Retinal pigment epithelial cell (primary cell): ENCODE data around the gene PTRHD1.

ENCODE experiments used
- DNase-seq: peaks from one replicate; pipeline ENCODE4 v3.0.0-alpha.2; 2010; ENCODE audit warnings: low read depth
- H3K4me3 ChIP-seq: 2 replicates; pipeline ENCODE4 v1.5.1; 2011; ENCODE audit warnings: mild to moderate bottlenecking, low read length, control low read depth, moderate library complexity
- TF ChIP-seq, protein P1 (sequence below): conservative IDR thresholded peaks from 2 replicates; pipeline ENCODE4 v1.5.1; 2011; ENCODE audit warnings: low read depth, low read length, control low read depth, inconsistent platforms

The PTRHD1 gene

DNA sequence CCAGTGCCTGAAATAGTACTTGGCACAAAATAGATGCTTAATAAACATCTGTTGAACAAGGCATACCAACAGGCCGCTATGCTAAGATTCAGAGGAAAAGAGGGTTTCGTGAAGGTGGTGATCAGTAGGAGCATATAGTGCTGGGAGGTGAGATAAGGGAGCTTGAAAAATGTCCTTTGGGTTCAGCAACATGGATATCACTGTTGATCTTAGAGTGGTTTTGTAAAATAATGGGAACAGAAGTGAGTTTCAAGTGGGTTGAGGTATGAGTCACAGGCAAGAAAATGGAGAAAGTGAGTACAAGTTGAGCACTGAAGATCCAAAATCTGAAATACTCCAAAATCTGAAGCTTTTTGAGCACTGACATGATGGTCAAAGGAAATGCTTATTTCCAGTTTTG, 4.5 kb upstream of the PTRHD1 start:
- no peak for DNase-seq
- H3K4me3 ChIP-seq, result no peak overlapping the region
- TF ChIP-seq, protein P1, sequence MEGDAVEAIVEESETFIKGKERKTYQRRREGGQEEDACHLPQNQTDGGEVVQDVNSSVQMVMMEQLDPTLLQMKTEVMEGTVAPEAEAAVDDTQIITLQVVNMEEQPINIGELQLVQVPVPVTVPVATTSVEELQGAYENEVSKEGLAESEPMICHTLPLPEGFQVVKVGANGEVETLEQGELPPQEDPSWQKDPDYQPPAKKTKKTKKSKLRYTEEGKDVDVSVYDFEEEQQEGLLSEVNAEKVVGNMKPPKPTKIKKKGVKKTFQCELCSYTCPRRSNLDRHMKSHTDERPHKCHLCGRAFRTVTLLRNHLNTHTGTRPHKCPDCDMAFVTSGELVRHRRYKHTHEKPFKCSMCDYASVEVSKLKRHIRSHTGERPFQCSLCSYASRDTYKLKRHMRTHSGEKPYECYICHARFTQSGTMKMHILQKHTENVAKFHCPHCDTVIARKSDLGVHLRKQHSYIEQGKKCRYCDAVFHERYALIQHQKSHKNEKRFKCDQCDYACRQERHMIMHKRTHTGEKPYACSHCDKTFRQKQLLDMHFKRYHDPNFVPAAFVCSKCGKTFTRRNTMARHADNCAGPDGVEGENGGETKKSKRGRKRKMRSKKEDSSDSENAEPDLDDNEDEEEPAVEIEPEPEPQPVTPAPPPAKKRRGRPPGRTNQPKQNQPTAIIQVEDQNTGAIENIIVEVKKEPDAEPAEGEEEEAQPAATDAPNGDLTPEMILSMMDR, result no peak

DNA sequence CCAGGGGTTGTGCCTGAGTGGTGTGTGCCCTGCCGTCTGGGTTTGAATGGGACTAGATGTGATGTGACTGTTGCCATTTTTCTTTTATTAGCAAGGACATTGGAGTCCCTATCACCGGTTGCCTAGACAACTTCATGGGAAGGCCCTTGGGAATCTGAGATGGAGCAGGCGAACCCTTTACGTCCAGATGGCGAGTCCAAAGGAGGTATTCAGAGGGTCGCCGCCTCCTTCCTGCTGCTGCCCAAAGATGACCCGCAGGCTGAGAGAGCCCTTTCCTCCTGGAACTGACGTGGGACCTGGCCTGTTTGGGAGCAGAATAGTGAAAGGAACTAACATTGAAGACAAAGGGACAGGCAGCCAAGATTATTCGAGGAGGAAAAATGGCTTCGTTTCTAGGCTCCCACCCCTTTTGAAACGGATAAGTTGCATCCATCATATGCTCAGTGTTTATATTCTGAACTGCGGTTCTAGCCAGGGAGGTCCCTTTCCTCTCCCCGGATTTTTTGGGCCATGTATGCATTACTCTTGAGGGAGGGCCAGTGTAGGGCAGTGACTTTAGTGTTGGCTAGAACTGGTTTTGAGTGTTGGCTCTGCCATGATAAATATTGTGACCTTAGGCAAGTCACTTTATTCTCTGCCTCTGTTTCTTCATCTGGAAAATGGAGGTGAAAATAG, 707 bp upstream of the PTRHD1 start:
- TF ChIP-seq, protein P1, result no peak
- DNase-seq, result no peak
- H3K4me3 ChIP-seq, result peak overlapping the region; percentile 89

DNA sequence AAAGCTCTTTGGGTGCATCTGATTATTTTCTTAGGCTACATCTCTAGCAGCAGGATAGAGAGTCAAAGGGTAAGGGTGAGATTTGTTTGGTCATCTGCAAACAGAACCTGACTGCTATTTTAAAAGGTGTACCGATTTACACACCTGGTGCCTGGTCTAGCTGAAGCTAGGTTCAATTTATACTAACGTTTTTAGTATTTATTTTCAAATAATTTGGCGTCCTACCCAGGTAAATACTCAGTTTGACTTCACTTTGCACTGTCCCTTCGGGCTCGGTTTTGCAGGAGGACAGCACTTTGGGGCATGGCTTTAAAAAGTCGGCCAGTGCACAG, 683 bp downstream of the PTRHD1 start:
- H3K4me3 ChIP-seq, result peak overlapping the region; percentile 89
- DNase-seq, result no peak
- TF ChIP-seq, protein P1, result no peak

DNA sequence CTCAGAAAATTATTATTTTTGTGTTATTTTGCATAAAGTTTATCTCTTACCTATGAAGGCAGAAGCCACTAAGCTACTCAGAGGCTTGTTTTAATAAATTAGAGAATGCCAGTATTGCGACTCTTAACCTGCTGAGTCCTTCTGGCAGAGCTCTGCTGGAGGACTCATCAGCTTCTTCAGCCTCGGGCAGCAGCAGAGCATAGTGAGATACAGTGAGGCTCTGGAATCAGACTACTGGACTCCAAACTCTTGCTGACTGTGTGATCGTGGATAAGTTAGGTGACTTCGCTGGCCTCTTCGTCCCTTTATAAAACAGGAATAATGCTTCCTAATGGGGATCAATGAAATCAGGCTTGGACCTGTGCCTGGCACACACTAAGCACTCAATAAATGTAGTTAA, 1.7 kb downstream of the PTRHD1 start:
- H3K4me3 ChIP-seq, result no peak overlapping the region
- no peak for DNase-seq
- TF ChIP-seq, protein P1, result no peak

DNA sequence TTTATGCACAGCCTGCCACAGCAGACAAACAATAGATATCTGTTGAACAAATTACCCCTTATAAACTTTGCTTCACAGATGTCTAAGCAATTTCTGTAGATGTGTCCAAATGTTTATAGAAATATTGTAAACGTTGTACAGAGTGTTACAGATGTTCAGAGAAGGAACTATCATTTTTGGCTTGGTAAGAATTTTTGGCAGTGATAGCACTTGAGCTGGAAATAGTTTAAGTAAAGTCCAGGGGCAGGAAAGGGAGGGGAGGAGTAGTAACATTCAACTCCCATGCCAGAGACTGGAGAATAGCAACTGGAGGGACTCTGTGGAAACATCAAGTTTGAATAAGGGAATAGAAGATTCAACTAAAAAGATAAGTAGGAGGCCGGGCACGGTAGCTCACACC, 4.4 kb downstream of the PTRHD1 start:
- TF ChIP-seq, protein P1, result no peak
- H3K4me3 ChIP-seq, result no peak overlapping the region

DNA sequence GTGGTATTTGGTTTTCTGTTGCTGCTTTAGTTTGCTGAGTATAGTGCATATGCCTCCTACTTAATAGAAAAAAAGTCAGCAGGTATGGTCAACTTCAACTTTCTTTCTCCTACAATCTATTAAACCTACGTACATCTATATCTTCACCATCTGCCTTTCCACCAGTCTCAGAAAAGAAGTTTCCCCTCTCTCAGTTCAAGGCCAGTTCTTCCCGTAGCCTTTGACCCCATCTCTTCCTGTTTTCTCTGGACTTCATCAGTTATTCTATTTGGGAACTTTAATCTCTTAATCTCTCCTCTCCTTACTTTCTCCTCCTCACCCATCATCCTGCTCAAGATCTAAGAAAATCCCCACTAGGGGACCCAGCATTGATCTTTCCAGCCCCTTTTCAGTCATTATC, 5.7 kb downstream of the PTRHD1 start:
- DNase-seq, result no peak
- TF ChIP-seq, protein P1, result no peak
- H3K4me3 ChIP-seq, result no peak overlapping the region

More for the DNA sequence above, 4.4 kb downstream of the PTRHD1 start:
- DNase-seq, result no peak

DNA sequence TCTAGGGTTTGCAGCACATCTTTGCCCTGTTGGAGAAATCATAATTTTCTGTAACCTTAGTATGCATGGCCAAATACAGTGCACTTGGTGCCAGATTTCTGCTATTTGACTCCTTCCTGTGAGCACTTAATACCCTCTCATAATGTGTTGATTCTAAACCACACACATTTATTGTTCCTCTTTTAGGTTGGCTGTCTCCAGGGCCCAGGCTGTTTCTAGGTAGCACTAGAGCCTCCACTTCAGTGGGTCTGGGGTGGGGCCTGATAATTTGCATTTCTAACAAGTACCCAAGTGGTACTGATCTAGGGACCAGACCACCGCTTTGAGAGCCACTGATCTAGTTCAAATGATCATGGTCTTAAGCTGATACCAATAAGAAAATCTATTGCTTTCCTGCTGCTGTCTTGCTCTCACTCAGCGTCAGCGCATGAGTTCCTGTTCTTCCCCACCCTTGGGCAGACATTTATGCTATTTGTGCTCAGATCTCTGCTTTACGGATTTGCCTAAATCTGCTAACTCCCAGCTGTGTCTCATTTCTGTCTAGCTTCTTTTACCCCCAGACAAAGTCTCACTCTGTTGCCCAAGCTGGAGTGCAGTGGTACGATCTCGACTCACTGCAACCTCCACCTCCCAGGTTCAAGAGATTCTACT, 7.4 kb downstream of the PTRHD1 start:
- no peak for DNase-seq
- no peak overlapping the region for H3K4me3 ChIP-seq
- TF ChIP-seq, protein P1, result no peak
